HG02973 (cell line): ENCODE results near the gene APOBEC3B.
"Not testable (repeated sequence)": the region's sequence is repeated elsewhere in the genome, so short reads cannot be mapped to it uniquely, and the experiment has no call there.

Source experiments
- ATAC-seq: cut with Tn5 transposase; IDR thresholded peaks from one replicate; pipeline ENCODE4 v1.9.1; 2021; ENCODE audit warnings: moderate library complexity; ENCODE audit not compliant: unreplicated experiment

APOBEC3B gene

DNA sequence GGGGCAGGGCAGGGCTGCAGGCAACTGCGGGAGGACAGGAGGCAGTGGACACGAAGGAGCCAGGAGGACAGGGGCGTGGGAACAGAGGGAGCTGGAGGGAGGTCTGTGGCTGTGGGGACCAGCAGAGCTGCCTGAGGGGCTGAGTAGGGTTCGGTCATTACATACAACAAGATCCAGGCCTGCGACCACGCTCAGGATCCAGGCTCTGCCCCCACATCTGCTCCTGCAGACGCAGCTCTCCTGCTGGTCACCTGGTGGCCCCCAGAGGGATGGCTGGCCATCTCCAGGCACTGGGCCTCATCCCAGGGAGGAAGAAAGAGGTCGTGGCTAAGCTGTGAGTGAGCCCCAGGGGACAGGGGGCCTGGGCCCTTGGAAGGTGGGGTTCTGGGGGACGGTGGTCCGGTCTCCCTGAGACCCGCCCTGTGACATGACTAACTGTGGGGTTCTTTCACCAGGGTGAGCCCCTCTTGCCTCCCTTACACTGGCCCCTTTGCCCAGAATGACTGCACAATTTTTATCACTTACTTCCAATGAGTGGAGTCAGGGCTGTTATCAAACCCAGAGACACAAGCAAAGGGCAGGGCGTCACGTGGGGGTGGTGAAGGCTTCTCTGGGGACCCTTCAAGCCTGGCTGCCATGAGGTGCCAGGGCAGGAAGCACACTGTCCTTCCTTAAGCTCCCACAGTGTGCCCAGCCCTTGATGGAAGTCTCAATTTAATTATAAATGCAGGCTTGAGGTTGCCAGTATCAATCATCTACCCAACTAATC lies 31.4 kb upstream of the APOBEC3B start:
- no peak for ATAC-seq

DNA sequence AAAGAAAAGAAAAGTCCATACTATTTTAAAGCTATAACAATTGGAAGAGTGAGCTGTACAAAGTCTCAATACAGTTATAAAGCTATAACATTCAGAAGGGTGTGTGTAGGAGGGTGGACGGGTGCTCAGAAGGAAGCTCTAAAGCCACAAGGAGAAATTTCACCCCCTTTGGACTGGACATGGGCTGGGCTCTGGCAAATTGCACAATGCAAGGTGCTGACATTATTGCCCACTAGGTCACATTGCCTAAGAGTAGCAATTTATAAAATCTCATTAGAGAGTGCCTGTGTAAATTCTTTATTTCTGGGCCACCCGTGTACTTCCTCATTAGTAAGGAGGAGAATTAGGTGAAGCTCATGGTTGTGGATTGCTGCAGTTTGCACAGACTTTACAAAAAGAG lies 30.4 kb upstream of the APOBEC3B start:
- no peak for ATAC-seq

DNA sequence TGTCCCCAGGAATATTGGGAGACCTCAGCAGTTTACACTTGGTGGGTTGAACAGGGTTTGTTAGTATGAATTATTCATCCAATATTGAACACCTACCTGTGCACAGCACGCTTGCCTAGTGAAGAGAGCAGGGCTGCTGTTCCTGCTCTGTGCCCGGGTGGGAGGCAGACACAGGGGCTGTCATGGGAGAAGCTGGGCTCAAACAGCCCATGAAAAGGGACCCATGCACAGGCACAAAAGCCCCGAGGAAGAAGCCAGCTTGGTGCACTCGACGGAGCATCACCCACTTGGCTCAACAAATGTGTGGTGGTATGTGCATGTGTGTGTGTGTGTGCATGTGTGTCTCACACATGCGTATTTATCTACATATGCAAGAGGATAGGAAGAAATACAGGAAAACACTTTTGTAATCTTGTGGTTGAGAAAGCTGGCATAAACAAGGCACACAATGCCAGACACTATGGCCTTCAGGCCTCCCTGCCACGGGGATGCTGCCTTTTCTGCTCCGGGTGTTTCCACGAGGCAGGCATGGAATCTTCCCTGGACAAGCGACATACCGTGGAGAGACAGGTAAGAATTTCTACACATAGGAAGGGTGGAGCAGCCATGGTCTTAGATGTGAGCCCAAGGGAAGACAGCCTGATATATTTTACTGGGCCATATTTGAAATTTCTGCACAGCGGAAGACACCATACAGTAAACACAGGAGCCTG lies 29.7 kb upstream of the APOBEC3B start:
- no peak for ATAC-seq

DNA sequence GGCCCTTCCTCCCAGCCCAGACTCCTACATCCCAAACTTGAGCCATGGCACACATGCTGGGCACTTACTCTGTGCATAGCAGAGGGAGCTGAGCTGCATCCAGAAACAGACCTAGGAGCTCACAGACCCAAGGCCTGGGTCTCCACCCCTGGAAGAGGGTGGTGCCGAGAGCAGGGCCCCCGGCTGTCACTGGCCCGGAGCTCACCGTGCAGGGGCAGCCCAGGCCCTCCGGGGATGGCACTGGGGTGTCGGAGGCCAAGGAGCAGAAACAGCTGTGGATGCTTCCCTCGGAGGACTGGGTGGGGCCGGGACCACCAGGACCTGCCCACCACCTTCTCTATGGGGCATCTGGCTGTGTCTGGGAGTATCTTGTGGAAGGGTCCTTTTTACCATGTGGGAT lies 29.1 kb upstream of the APOBEC3B start:
- no peak for ATAC-seq

DNA sequence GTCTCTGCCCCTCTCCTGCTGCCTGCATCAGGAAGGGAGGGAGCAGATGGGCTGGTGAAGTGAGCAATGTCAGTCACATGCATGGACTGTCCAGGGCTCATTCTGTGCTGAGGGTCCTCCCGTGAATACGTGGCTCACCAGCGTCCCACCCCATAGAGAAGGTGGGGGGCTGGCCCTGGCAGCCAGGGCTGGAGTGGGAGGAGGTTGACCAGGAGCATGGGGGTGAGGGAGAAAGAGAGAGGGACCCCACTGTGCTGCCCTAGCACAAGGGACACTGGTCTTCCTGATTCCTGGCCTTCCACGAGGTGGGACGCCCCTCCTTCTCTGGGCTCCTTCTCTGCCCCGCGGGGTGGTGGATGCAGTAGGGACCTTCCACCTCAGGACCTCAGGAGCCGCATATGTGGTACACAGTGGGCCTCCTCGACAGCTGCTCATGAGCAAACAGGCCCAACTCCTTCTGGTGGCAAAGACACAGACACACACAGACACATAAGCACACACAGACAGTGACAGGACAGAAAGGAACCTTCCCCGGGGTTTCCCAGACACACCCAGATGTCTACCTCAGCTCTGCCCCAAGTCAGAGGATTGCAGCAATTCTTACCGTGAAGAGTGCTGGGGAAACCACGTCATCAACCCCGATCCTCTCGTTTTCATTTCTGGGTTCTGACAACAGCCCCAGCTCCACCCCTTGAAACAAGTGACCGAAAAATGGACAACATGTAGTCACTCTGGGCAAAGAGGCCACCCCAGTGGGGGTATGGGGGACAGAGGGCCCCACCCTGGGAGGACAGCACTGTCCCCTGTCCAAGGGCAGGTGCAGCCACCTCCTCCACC lies 28.4 kb upstream of the APOBEC3B start:
- ATAC-seq: peak; percentile 67

DNA sequence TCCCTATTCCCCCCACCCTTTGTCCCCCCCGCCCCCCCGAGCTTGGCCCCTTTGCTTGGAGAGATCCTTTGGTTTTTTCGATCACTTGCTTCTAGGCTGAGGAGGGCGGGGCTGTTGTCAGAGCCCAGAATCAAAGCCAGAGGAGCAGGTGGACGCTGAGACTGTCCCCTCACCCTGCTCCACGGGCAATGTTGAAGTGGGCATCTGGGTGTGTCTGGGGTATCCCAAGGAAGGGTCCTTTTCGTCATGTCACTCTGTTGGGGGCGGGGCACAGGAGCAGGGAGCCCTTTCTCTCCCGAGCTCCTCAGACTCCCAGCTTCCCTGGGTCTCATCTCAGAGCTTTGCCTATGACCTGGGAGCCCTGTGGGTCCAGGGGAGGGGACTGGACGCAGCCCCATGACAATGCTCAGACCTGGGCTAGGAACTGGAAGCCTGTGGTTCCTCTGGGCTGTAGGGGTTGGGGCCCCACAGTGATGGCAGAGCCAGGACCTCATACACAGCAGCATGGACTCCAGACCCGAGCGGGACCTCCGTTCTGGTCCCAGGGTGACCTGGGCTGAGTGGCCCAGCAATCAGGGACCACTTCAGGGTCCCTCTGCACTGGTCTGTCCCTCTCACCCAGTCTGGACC lies 27.6 kb upstream of the APOBEC3B start:
- ATAC-seq: no peak

DNA sequence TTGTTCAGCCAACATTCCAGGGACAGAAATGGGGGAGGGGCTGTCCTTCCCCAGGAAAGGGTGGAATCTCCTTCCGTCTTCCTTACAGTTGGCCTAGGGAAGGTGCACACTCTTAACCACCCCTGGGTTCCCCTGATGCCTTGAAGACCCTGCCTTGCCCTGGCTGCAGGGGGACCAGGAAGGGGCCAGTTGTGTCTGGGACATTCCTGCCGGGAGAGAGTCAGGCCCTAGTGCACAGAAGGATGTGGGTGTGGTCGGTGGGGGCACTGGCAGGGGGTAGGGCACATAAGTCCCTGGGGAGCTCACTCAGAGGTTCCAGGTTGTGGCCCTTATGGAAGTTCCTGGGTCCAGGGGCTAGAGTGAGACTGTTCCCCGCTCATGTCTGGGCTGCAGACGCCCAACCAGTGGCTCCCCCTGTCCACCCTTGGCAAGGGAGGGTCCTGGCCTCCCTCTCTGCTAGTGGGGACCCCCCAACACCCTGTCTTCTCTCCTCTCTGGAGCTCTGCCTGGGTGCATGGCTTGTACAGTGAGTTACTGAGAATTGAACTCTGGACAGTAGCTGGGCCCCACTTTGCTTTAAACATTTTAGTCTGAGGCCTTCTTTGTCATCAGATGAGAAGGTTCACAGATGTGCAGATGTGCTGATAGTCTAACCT lies 26.8 kb upstream of the APOBEC3B start:
- no peak for ATAC-seq

DNA sequence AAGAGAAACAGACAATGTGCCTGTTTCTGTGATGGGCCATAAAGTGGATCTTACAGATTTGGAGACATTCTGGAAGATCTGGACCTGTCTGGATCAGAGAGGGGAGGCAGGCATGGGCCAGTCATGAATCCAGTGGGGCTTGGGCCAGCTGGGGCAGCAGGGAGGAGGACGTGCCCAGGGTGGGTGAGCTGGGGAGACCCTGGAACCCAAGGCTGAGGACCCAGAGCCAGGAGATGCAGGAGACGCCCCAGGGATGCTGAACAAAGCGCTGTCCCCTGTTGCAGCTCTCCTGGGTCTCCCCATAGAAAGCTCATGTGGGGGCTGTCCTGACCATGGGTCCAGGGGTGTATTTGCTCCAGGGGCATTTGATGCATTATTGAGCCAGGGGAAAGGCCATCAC lies 26.2 kb upstream of the APOBEC3B start:
- ATAC-seq: no peak

DNA sequence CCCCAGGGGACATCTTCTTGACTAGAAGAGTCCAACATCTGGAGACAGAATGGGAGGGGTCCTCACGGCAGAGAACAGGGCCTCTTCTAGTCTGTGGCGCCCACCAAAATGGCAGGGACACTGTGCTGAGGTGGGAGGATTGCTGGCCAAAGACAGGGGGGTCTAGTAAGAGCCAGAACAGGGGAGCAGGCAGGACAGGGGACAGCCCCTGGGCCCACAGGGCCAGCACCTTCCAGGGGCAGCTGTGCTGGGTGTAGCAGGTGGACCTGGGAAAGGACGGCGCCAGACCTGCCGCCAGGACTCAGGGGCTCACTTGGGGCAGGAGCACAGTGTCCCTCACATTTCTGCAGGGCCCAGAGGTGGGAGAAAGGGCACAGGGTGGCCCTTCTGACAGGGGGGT lies 25.6 kb upstream of the APOBEC3B start:
- no peak for ATAC-seq

DNA sequence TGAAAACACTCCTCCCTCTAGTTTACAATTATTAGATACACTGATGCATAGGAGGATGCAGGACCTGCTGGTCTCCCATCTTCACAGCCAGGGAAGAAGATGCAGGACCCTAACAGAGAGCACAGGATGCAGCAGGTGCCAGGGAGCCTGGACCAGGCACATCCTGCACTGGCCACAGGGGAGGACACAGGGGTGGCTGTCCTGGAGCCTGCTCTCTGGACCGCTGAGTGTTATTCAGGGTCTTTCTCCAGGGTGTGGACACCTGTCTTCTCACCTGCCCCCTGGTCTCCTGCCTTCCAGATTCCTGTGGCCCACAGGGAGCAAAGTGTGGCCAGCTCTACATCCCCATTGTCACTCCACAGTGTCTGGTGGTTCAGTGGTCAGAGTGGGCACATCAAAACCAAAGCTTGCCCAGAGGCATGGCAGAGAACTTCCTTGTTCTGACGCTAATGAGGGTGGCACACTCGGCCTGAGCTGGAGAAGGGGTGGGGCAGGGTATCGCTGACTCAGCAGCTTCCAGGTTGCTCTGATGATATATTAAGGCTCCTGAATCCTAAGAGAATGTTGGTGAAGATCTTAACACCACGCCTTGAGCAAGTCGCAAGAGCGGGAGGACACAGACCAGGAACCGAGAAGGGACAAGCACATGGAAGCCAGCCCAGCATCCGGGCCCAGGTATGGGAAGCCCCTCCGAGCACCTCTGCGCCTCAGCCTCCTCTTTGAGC lies 24.9 kb upstream of the APOBEC3B start, which contains the start of gene APOBEC3A:
TSS of gene APOBEC3A (plus strand) at position 564 of the 725 bp plus-strand sequence. CDS start at position 647, 83 bp downstream.
- ATAC-seq: no peak

DNA sequence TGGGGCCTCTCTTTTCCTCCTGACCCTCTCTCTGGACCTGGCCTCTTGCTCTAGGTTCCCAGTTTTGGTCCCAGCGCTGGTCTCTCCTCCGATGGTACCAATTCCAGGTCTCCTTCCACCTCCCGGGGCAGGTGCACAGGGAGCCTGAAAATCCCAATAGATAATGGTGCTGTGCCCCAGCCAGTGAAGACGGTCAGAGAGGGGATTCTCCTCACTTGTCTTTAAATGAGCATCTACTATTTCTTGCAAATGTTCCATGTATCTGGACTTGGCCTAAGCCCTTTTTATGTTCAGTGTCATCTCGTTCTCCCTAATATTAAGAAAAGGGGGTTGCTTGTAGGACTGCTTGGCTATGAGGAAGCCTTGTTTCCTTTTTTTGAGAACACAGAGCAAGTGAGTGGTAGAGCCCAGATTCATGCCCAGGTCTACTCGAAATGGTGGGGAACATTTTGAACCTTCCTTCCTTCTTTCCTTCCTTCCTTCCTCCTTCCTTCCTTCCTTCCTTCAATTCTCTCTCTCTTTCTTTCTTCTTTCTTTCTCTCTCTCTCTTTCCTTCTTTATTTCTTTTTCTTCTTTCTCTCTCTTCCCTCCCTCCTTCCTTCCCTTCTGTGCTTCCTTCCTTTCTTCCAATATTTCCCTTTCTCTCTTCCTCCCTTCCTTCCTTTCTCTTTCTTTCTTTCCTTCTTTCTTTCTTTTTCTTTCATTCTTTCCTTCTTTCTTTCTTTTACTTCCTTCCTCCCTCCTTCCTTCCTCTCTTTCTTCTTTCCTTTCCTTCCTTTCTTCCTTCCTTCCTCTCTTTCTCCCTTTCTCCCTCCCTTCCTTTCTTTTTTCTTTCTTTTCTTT lies 24.1 kb upstream of the APOBEC3B start:
- ATAC-seq: no peak

DNA sequence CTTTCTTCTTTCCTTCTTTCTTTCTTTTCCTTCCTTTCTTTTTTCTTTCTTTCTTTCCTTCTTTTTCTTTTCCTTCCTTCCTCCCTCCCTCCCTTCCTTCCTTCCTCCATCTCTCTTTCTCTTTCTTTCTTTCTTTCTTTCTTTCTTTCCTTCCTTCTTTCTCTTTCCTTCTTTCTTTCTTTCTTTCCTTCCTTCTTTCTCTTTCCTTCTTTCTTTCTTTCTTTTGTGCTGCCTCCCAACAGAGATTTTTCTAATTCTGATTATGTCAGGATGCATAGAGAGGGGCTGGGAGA lies 23.6 kb upstream of the APOBEC3B start:
- not testable (repeated sequence) for ATAC-seq

DNA sequence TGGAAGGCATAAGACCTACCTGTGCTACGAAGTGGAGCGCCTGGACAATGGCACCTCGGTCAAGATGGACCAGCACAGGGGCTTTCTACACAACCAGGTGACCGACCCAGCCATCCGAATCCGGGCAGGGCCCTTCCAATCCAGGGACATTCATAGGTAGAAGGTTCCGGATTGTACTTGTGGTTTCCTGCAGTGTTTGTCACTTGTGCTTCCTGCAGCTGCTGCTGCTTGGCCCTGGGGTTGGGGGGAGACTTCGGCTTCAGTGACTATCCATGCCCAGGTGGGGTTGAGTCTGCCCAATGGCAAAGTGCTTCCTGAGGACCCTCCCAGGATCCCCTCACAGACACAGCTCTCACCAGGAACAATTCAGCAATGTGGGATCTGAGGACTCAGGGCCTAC lies 22.6 kb upstream of the APOBEC3B start:
- ATAC-seq: no peak

DNA sequence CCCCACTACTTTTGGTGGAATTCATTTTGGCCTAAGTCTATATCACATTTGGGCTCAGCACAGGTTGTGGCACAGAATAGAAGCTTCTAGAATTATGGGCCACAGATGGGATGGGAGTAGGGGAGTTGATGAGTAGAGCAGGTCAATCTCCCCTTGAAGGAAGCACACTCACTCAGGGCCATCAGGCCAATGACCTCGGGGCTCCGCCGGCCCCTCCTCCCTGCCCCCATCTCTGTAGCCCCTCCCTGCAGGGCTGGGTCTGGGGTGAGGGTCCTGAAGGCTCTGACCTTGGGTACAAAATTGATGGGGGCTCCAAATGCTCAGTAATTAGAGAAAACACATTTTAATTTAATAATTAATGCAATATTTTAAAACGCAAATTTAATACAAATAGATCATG lies 21.5 kb upstream of the APOBEC3B start:
- ATAC-seq: not testable (repeated sequence)

DNA sequence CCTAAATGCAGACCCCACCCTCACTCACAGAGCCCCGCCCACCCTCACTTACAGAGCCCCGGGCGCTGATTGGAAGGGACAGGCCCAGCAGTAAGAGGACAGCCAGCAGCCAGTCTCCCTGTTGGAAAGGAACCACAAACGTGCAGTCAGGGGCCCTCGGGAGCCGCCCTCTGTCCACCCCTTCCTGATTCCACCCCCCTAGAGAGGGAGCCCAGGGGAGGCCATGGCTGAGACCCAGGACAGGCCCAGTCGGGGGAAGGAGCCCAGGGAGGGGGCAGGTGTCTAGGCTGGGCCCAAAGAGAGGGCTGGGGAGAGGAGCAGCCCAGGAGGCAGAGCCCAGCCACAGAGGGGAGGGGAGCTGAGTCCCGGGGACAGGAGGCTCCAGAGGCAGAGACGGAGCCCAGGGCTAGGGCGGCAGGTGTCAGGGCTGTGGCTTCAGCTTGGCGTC lies 18.8 kb upstream of the APOBEC3B start:
- not testable (repeated sequence) for ATAC-seq

DNA sequence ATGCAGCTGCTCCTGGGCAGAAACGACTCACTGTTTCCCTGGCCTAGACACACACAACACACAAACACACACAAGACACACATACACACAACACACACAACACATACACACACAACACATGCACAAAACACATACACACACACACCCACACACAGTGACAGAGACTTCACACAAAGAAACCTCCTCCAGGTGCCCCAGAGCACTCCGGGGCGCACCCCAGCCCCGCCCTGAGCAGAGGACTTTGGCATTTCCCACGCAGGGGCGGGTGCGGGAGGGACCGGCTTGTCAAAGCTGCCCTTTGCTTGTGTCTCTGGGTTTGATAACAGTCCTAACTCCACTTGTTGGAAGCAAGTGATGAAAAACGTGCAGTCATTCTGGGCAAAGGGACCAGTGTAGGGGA lies 18.3 kb upstream of the APOBEC3B start:
- ATAC-seq: no peak

DNA sequence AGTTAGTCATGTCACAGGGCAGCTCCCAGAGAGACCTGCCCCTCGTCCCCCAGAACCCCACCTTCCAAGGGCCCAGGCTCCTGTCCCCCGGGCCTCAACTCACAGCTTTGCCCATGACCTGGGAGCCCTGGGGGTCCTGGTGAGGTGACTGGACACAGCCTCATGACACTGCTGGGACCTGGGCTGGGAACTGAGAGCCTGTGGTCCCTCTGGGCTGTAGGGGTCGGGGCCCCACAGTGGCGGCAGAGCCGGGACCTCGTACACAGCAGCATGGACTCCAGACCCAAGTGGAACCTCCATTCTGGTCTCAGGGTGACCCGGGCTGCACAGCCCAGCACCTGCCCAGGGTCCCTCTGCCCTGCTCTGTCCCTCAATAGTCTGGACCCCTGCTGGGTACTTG lies 17.8 kb upstream of the APOBEC3B start:
- no peak for ATAC-seq

DNA sequence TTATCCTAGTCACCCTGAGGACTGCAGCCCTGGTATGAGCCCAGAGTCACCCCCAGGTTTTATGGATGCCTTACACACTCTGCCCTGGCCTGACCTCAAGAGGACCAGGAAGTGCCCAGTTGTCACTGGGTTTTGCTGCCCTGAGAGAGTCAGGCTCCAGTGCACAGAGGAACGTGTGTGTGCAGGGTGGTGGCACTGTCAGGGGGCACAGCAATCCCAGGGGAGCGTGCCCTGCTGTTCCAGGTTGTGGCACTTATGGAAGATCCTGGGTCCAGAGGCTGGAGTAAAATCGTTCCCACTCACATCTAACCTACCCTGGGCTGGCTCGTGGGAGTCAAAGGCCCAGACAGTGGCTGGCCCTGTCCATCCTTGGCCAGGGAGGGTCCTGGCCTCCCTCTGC lies 17.2 kb upstream of the APOBEC3B start:
- no peak for ATAC-seq
